ENCODE data around the gene RASGRP1.
"Not testable (repeated sequence)": the region's sequence is repeated elsewhere in the genome, so short reads cannot be mapped to it uniquely, and the experiment has no call there.

RASGRP1 gene

DNA sequence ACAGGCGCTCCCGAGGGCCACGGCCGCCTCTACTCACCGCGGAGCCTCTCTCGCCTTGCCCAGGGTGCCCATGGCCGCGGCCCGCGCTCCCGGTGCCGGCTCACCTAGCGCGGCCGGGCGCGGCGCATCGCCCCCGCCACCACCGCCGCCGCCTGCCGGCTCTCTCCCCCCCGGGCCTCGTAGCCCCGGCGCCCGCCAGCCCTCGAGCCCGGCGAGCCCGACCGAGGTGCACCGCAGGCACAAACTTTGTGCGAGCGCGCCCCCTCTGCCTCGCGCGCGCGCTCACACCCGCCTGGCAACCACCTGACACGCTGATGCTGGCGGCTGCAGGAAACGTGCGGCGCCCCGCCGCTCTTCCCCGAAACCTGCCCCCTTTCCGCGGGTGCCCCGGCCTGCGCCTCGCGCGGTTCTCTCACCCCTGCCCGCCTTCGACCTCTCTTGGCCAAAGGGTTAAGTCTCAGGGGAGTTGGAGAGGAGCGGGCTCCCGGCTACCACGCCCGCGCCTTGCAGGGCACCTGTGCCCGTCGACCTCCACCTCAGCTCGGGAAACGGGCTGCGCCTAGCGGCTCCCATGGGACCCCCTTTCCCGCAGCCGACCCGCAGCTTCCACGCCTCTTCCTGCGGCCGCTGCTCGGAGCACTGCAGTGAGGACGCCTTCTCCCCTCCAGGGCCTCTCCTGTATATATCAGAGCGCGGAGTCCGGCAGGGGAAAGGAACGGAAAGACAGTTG, at the start of gene RASGRP1:
TSS of gene RASGRP1 (minus strand) at position 258 of the 730 bp plus-strand sequence. CDS start at position 72, 186 bp downstream.
- peak; percentile 89 for DNase-seq

DNA sequence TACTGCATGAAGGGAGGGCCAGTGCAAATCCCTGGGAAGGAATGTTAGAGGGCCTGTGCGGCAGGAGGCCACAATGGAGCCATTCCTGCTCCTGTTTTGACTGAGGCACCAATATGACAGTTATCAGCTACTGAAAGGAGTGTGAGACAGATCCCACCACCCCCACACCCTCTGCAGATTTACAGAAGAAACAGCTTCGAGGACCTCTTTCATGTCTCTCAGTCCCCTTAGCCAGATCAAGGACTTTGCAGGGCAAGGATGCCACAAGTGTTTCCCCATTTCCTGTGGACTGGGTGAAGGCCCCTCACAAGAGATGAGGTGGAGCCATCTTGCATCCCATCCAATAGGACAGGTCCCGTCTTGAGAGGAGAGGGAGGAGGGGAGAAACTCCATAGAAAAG, 48.5 kb upstream of the RASGRP1 start:
- DNase-seq = no peak

GRCh38 chr15:38612159-38612863, 47.7 kb upstream of the RASGRP1 start:
- peak; percentile 91 for DNase-seq

- DNase-seq = peak; percentile 48
Observed at GRCh38 chr15:38611228-38611627, 46.6 kb upstream of the RASGRP1 start.

DNA sequence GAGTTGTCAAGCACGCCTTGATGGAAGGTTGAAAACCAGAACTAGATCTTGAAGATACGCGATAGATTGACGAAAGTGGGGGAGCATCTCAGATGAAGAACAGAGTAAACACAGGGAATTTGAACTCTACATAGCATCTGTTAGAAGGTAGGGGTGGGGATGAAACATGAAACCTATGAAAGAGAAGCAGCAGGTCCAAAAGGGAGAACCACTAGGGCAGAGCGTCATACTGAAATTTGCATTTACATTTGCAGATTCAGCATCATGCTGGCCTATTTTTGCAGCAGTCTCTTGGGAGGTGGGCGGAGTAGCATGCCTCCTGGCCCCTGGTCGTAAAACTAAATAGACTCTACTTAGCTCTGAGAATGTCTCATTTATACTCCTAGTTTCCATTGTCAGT, 46.1 kb upstream of the RASGRP1 start:
- peak; percentile 11 for DNase-seq

GRCh38 chr15:38609097-38609738, 44.6 kb upstream of the RASGRP1 start:
- peak; percentile 8 for DNase-seq

DNA sequence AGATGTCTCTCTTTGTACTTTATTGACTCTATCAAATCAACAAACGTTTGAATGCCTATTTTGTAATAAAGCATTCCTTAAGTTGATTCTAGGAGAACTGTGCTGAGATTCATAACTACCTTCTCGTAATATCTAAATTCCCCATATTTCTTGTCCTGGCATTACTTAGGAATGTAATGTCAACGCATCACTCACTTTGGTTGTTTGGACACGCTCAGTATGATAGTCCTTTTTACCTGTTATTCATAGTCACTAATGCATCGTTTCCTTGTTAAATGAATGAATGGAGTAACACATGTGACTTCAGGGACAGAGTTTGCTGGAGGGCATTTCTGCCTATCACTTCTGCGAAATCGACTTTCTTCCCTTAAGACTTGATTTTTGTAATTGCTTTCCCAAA, 44.1 kb upstream of the RASGRP1 start:
- DNase-seq = no peak

- no peak for DNase-seq
Observed at GRCh38 chr15:38605744-38606143, 41.1 kb upstream of the RASGRP1 start.

GRCh38 chr15:38603672-38604071, 39.1 kb upstream of the RASGRP1 start:
- DNase-seq = no peak

DNA sequence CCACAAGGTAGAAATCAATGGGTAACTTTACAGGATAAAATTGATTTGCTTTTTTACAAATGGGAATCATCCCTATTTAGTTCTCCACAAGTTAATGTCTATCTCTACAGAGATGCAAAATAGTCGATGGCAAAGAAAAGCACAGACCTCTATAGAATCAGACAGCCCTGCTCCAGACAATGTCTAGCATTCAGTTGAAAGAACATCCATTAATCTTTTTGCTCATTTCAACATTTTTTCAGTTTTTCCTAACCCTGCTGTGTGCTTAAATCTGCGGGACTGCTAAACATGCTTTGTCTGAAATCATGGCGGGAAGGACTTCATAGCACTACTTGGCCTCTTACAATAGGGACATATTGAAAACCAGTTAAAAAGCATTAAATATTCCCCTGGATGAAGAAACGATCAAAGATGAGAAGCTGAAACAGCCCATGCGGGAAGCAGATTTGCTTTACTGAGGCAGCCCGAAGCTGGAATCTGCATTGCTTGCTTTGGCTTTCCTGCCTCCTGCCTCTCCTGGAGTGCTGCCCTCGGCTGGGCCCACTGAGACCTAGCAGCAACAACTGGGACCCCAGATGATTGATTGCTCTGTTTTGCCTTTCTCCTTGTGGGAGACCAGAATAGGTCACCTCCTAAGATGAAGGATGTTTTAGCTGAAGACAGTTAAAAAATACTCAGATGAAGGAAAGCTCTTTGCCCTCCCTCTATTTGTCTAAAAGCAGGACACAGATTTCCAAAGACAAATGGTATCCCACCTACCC, 38.5 kb upstream of the RASGRP1 start:
- DNase-seq = no peak

DNA sequence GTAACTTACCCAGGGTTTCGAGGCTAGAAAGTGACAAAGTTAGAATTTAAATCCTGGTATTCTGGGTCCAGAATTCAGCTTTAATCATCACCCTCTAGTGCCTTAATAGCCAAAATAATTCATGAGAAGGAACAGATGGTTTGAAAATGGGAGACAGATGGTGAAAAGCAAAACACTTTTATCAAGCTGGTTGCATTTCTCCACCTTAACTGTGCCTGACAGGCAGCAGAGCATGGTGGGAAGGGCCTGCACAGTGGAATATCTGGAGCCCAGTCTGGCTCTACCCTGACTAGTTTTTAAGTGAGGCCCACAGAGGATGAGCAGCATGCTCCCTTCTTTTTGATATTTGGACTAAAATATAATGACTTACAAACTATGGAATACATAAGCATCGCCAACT, 35.6 kb upstream of the RASGRP1 start:
- no peak for DNase-seq

DNA sequence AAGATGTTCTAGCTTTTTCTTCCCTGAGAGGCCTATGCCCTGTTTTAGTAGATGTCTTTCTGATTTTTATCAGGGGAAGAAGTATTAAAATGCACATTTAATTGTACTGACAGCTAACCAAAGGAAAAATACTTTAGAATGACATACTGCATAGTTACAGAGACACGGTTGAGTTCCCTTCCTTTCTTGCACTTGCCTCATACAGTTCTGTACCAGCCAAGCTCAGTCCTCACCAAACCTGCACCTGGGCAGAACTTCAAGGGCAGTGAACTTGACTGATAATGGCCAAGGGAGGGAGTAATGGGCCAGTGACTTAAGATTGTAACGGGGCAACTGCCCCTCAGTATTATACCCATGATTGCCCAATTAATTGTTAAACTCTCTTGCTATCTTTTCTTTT, 34.1 kb upstream of the RASGRP1 start:
- no peak for DNase-seq

DNA sequence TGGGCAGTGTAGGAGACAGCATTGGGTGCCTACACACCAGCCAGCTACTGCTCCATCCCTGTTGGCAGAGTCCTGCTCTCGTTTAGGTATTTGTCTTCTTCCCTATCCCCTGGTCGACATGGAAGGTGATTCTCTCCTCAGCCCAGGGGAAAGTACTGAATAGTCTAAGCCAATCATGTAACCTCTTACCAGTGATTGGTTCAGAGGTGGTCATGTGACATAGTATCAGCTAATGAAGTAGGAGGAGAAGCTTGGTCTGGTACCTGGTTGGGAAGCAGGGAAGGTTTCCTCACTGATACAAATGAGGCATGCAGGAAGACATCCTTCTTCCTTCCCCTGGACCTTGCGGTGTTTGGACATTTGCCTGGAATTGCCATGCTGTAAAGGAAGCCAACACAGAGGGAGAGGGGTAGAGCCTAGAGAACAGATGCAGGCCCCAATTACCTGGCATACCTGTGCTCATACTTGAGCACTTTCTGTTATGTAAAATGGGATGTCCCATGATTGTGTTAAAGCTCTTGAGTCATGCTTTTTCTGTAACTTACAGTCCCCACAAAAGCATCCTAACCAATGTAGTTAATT, 32.7 kb upstream of the RASGRP1 start:
- DNase-seq = no peak

DNA sequence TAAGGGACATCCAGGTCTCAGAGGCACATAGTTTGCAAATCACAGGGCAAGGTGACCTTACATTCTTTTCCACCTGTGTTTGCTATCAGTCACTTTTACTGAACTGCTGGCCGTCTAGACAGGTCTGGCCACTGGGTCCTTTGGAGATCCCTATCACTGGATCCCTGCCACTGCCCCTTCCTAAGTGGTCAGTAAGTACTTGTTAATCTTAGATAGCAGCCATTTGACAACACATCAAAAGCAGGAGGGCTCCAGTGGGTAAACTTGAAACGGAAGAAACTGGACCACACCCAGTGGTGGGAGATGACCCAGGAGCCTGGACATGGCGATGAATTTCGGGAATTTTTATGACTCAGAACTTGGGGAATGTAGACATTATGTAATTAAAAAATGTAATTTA, 28.9 kb upstream of the RASGRP1 start:
- no peak for DNase-seq

GRCh38 chr15:38589502-38589901, 24.9 kb upstream of the RASGRP1 start:
- no peak for DNase-seq

GRCh38 chr15:38588672-38589071, 24.1 kb upstream of the RASGRP1 start:
- DNase-seq = no peak

GRCh38 chr15:38587214-38587613, 22.6 kb upstream of the RASGRP1 start:
- DNase-seq = peak; percentile 17

DNA sequence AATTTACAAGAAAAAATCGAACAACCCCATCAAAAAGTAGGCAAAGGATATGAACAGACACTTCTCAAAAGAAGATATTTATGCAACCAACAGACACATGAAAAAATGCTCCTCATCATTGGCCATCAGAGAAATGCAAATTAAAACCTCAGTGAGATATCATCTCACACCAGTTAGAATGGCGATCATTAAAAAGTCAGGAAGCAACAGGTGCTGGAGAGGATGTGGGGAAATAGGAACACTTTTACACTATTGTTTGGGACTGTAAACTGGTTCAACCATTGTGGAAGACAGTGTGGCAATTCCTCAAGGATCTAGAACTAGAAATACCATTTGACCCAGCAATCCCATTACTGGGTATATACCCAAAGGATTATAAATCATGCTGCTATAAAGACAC, 21.4 kb upstream of the RASGRP1 start:
- DNase-seq = not testable (repeated sequence)

DNA sequence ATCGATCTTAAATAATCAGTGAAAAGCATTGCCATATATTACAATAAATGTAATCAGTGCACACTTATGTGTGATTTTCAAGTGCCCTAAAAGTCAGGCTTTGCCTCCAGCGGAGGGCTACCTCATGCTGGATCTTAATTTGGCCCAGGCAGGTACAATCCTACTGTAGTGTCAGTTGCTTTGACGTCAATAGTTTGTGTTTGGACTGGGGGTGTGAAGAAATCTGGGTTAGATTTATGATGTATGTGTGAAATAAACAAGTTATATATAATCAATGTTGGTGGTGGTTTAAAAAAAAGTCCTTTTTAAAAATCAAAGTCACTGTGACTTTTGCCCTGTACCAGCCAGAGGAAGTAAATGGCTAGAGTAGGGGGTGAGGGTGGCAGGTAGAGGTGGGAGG, 14.0 kb upstream of the RASGRP1 start:
- no peak for DNase-seq

DNA sequence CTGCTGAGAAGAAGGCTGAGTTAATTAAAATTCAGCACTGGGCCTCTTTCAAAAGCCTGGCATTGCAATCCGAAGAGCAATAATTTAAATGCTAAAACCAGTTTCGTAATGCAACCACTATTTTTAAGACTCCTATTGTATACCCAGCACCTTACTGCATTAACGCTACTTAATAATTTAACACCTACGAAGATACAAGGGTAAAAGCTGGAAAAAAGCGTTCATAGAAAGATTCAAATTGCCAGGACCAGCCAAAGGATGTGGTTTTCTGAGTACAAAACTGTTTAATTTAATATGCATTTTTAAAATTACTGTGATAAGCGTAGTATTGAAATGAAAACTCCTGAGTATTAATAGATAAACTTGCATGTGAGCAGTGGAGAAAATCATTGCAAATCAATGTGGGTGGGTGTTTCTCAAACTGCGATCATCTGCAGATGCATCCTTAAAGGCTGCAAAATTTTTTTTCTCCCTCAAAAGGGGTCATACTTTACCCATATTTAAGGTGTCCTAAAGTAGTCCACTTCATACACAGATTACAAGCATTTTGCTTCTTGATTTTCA, 12.9 kb upstream of the RASGRP1 start:
- DNase-seq = no peak

GRCh38 chr15:38576837-38577236, 12.2 kb upstream of the RASGRP1 start:
- peak; percentile 46 for DNase-seq

GRCh38 chr15:38576261-38576660, 11.6 kb upstream of the RASGRP1 start:
- DNase-seq = no peak

GRCh38 chr15:38565287-38565670, 665 bp upstream of the RASGRP1 start:
- DNase-seq = no peak
